G401 (cell line): Measurements from ENCODE around the gene DNAJA2. TPM values are rescaled to one million over a fixed set of nuclear protein-coding genes. Genes with fewer than 3 reads are reported as not detected.
"Not testable (repeated sequence)": the region's sequence is repeated elsewhere in the genome, so short reads cannot be mapped to it uniquely, and the experiment has no call there.

Experiments used
- DNase-seq: peaks from one replicate; pipeline ENCODE4 v3.0.0-alpha.2; 2015; ENCODE audit warnings: low spot score
- in situ Hi-C: cut with HindIII; loops from 2 replicates; pipeline ENCODE4 v1.10.0; 2016; ENCODE audit warnings: low sequenced_read_pairs, mixed read lengths
- total RNA-seq: library from RNA; depleted of rRNA; stranded (reverse); fragments of >200 nt; shearing (Covaris generic); gene quantifications from 2 replicates; pipeline ENCODE4 v1.2.3, GENCODE V29; 2014; rRNA removed

DNAJA2 gene
- 90.5 and 128 TPM in 2 replicates for total RNA-seq

DNA sequence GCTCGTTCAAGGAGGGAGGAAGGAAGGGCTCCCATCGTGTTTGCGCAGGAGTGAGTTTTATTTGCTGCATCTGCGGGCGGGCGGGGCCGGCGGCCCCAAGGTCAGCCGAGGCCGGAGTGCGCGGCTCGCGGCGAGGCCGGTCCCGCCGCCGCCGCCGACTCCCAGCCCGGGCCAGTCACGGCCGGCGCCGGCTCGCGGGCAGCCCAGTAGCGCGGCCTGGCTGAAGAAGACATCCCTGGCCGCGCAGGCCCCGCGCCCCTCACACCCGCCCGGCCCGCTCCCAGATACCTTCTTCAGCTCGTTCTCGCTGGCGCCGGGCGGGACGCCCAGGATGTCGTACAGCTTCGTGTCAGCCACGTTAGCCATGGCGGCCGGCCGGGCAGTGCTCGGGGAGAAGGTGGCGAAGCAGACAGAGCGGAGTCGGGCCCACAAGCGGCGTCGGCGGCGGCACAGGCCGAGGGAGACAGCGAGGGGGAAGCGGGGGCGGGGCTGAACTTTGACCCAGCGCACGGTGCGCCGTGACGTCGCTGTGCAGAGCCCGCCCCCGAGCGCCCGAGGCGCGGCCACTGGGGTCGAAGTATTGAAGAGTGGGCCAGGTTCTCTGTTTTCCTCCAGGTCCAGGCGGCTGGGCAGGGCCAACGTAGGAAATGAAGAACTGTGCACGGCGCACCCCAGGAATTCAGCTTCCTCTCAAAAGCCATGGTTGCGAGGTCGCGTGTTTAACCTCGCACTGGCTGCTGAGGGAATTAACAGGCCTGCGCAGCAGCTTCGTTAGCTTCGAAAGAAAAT, at the start of gene DNAJA2:
Gene DNAJA2 (minus strand): TSS at position 468 of the 789 bp plus-strand sequence. CDS start 102 bp downstream, at position 366.
- peak; percentile 92 for DNase-seq
- in situ Hi-C loops, result no loop called here

DNA sequence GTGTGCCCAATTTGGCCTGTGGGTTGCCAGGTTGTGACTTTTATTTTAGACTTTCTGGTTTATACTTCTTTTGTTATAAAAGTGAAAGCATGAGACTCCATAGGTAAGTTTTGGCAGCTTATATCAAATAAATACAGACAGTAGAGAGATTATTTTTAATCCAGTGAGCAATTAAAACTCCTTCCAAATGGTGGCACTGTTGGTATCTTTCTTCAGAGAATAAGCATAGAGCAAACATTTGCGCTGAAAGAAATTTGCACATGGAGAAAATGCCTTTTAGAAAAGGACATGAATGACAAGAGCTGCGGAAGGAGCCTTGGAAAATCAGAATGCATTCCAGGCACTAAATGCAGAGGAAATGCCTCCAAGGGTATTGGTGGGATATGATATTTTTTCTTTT, 46.1 kb upstream of the DNAJA2 start:
- in situ Hi-C loops, result no loop called here
- no peak for DNase-seq

DNA sequence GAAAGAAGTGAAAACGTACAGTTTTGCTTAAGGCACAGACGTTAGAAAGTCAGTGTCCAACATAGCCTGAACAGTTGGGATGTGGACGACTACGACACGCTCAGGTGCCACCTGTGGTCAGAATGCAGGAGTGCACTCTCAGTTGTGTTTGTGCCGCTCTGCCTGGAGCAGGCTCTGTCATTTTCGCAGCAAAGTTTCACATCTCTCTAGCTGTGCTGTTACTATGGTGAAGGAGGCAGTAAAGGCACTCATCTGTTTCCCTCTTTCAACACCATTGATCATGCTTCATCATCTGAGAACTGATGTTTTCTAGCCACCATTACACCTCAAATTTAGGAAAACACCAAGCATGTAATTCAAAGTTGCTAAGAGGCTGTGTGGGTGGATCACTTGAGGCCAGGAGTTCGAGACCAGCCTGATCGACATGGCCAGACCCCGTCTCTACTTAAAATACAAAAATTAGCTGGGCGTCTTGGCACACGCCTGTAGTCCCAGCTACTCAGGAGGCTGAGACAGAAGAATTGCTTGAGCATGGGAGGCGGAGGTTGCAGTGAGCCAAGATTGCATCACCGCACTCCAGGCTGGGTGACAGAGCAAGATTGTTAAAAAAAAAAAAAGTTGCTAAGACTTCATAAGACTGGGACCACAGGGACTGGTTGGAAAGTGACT, 44.9 kb upstream of the DNAJA2 start:
- DNase-seq, result peak; percentile 17
- in situ Hi-C loops, result no loop called here

- DNase-seq, result no peak
- in situ Hi-C loops, result no loop called here
These were observed 44.2 kb upstream of the DNAJA2 start for GRCh38 chr16:47017636-47018035.

DNA sequence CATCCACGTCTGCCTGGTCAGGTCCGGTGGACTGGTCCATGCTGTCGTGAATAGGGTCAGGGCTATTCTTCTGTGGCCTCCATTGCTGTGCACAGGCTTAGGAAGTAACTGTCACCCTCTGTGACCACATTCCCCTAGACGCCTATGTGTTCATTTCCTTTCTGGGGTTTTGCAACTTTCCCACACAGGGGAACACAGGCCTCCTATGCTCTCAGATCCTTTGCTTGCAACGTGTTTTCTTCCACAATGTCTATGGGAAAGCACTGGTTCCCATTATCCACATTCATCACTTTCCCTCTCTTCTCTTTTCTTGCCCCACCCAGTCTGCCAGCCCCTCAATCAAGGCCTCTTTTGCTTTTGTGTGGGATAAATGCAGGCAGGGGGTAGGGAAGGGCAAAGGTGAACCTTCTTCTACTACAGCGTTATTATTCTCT, 43.2 kb upstream of the DNAJA2 start:
- no peak for DNase-seq
- in situ Hi-C loops, result no loop called here

- in situ Hi-C loops, result no loop called here
- DNase-seq, result no peak
These were observed 40.4 kb upstream of the DNAJA2 start for GRCh38 chr16:47013910-47014309.

- in situ Hi-C loops, result no loop called here
- no peak for DNase-seq
These were observed 39.7 kb upstream of the DNAJA2 start for GRCh38 chr16:47013172-47013571.

- in situ Hi-C loops, DNase-seq: not testable (repeated sequence)
These were observed 37.3 kb upstream of the DNAJA2 start for GRCh38 chr16:47010812-47011211.

DNA sequence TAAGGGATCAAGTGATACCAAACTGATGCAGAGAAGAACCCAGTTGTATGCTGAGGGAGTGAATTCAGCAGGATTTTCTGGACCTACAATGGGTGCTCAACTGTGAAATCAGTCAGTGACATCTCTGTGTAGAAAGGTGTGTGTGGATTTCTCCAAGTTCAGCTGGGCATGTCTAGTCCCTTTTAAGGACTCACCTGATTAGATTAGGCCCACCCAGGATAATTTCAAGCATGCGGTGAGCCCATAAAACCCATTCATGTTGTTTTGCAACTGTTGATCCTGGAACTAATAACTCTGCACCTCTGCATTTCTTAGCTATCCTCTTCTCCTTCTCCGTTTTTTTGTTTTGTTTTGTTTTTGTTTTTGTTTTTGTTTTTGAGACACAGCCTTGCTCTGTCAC, 35.1 kb upstream of the DNAJA2 start:
- in situ Hi-C loops, result no loop called here
- no peak for DNase-seq

DNA sequence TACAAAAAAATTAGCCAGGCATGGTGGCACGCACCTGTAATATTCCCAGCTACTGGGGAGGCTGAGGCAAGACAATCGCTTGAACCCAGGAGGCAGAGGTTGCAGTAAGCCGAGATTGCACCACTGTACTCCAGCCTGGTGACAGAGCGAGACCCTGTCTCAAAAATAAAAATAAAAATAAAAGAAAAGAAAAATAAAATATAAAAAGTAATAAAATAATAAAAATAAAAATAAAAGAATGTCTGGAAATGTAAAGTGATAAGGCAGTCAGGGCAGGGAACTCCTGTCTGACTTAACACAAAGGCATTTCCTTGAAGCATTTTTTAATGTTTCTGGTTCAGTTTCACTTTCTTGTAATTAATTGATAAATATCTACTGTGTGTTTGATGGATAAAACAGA, 34.7 kb upstream of the DNAJA2 start:
- in situ Hi-C loops, result no loop called here
- DNase-seq, result no peak

- no peak for DNase-seq
- in situ Hi-C loops, result no loop called here
These were observed 31.2 kb upstream of the DNAJA2 start for GRCh38 chr16:47004652-47005051.

GRCh38 chr16:47000066-47000465, 26.6 kb upstream of the DNAJA2 start:
- in situ Hi-C loops, DNase-seq: not testable (repeated sequence)

DNA sequence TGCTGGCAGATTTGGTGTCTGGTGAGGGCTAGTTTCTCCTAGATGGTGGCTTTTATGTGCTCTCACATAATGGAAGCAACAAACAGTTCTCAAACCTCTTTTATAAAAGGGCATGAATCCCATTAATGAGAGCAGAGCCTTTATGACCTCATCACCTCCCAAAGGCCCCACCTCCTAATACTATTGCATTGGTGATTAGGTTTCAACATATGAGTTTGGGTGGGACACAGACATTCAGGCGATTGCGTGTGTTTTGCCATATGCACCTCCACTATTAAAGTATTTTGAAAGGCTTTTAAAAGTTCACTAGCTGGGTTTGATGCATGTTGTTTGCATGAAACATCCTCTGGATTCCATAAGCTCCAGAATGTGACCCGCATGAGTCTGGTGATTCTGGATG, 24.4 kb upstream of the DNAJA2 start:
- in situ Hi-C loops, result no loop called here
- DNase-seq, result no peak

DNA sequence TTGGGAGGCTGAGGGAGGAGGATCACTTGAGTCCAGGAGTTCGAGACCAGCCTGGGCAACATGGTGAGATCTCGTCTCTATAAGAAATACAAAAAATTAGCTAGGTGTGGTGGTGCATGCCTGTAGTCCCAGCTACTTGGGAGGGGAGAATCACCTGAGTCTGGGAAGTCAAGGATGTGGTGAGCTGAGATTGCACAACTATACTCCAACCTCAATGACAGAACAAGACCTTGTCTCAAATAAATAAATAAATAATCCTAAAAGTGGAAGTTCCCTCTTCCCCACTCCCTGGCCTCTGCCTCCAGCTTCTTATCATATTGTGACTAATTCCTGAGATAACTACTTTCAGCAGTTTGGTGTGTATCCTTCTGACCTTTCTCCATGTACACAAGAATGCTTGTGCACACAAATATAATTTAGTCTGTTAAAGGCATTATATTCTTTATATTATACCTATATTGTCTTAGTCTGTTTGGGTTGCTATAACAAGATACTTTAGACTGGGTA, 23.5 kb upstream of the DNAJA2 start:
- DNase-seq, result no peak
- in situ Hi-C loops, result no loop called here

DNA sequence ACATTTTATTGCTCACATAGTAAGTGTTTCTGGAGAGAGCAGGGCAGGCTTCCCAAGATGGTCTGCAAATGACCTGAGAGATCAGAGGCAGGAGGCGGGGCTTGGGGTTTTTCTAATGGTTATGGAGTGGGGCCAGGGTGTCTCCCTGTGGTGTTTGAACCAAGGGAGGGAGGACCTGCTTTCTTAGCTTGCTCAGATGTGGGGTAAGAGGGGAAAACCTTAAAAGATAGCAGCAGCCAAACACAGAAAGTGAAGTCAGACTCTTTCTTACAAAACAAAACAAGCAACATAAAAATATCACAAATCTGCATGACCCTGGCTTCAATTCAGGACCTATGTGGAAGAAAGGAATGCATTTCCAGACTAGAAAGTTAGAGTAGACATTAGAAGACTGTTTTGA, 22.9 kb upstream of the DNAJA2 start:
- in situ Hi-C loops, result no loop called here
- DNase-seq, result no peak

- no peak for DNase-seq
These were observed 18.5 kb upstream of the DNAJA2 start for GRCh38 chr16:46991729-46992704.

GRCh38 chr16:46986896-46987295, 13.4 kb upstream of the DNAJA2 start:
- DNase-seq, result no peak
- in situ Hi-C loops, result no loop called here

More at GRCh38 chr16:46991729-46992704, 18.5 kb upstream of the DNAJA2 start:
- in situ Hi-C loops, result no loop called here

GRCh38 chr16:46986438-46986837, 13.0 kb upstream of the DNAJA2 start:
- no peak for DNase-seq
- in situ Hi-C loops, result no loop called here

- in situ Hi-C loops, result no loop called here
- no peak for DNase-seq
These were observed 8.9 kb upstream of the DNAJA2 start for GRCh38 chr16:46982335-46982734.
